A549 (cell line): ENCODE results near the gene RNF144A. TPM values are rescaled to one million over a fixed set of nuclear protein-coding genes. Genes with fewer than 3 reads are reported as not detected.

Experiments
- ATAC-seq, 2 experiments: fragments of 200-7000 bp in 1 of 2; fragments of >200 bp in 1 of 2; cut with Nextera tagmentation in 1 of 2; cut with Tn5 transposase in 1 of 2; 3 replicates each; pipeline versions ENCODE4 v1.8.0 to v1.9.1; 2018 to 2020; ENCODE audit warnings: mild to moderate bottlenecking in 1 of 2, moderate library complexity in 1 of 2
- CTCF ChIA-PET: fragments of 300-600 bp; sonication (Branson Sonifier 250); formaldehyde crosslinking; extraction: SDS; loops from one replicate; lab custom pipeline; 2021; ENCODE audit warnings: antibody characterized with exemption, inconsistent platforms; lab: Yijun Ruan, JAX
- POLR2A ChIA-PET: fragments of 350-600 bp; formaldehyde crosslinking; extraction: SDS; loops from one replicate; lab custom pipeline; 2021; ENCODE audit warnings: antibody characterized with exemption, inconsistent platforms; lab: Yijun Ruan, JAX
- DNase-seq, 2 experiments: peaks; one replicate each; pipeline versions ENCODE4 v3.0.0 to v3.0.0-alpha.2; 2011 to 2016; ENCODE audit warnings: low read depth in 1 of 2, low spot score in 1 of 2
- FAIRE-seq: peaks from 2 replicates; lab custom pipeline; 2011; peaks lifted over from hg19 to GRCh38; lab: Jason Lieb, UNC
- H3K27ac ChIP-seq, 2 experiments: fragments of >200 bp; sonication (Bioruptor Twin); formaldehyde crosslinking; 3 replicates each; pipeline ENCODE4 v1.5.1; 2016 to 2017
- H3K4me1 ChIP-seq: fragments of >200 bp; sonication (Bioruptor Twin); formaldehyde crosslinking; 3 replicates; pipeline ENCODE4 v1.6.1; 2016
- H3K4me2 ChIP-seq: fragments of >200 bp; sonication (Bioruptor Twin); formaldehyde crosslinking; 3 replicates; pipeline ENCODE4 v1.6.1; 2016
- H3K4me3 ChIP-seq: fragments of >200 bp; sonication (Bioruptor Twin); formaldehyde crosslinking; 3 replicates; pipeline ENCODE4 v1.5.1; 2016
- H3K9me3 ChIP-seq: fragments of >200 bp; sonication (Bioruptor Twin); formaldehyde crosslinking; 3 replicates; pipeline ENCODE4 v1.6.1; 2016
- CBX2 ChIP-seq: fragments of 200-600 bp; sonication (generic); IDR thresholded peaks from 2 replicates; pipeline ENCODE4 v1.6.1; 2016; ENCODE audit warnings: low read depth, mild to moderate bottlenecking, borderline replicate concordance
- CBX8 ChIP-seq: fragments of 200-600 bp; sonication (generic); IDR thresholded peaks from 2 replicates; pipeline ENCODE4 v1.6.1; 2016
- CEBPB ChIP-seq, 2 experiments: fragments of >200 bp in 1 of 2; sonication (Bioruptor Twin) in 1 of 2; formaldehyde crosslinking in 1 of 2; IDR thresholded peaks; 2 replicates each; pipeline ENCODE4 v1.6.1; 2012 to 2016
- CTCF ChIP-seq: fragments of >200 bp; sonication (Bioruptor Twin); formaldehyde crosslinking; IDR thresholded peaks from 3 replicates; pipeline ENCODE4 v1.5.1; 2016
- EHMT2 ChIP-seq: fragments of 200-600 bp; sonication (generic); IDR thresholded peaks from 2 replicates; pipeline ENCODE4 v1.6.1; 2016; ENCODE audit warnings: antibody characterized with exemption, low read depth, mild to moderate bottlenecking, moderate library complexity
- EP300 ChIP-seq, 2 experiments: fragments of >200 bp; sonication (Bioruptor Twin); formaldehyde crosslinking; IDR thresholded peaks; 2 replicates in 1 of 2; 3 replicates in 1 of 2; pipeline ENCODE4 v1.6.1; 2016 to 2017
- FOSL2 ChIP-seq, 2 experiments: fragments of 450-650 bp in 1 of 2; fragments of >200 bp in 1 of 2; sonication (Bioruptor Twin) in 1 of 2; formaldehyde crosslinking; IDR thresholded peaks; 2 replicates each; pipeline versions ENCODE4 v1.5.0 to v1.6.1; 2016 to 2020; ENCODE audit warnings: mild to moderate bottlenecking in 1 of 2, moderate library complexity in 1 of 2
- HMGXB4 ChIP-seq: fragments of 250-450 bp; sonication (Bioruptor Pico); IDR thresholded peaks from 2 replicates; pipeline ENCODE4 v1.5.0; 2021; ENCODE audit warnings: mild to moderate bottlenecking, moderate library complexity, borderline replicate concordance
- KDM5A ChIP-seq: fragments of 200-600 bp; sonication (generic); IDR thresholded peaks from 2 replicates; pipeline ENCODE4 v1.6.1; 2016; ENCODE audit warnings: antibody characterized with exemption, mild to moderate bottlenecking
- NR3C1 ChIP-seq: fragments of >200 bp; sonication (Bioruptor Twin); formaldehyde crosslinking; IDR thresholded peaks from 3 replicates; pipeline ENCODE4 v1.6.1; 2017
- PHF8 ChIP-seq: fragments of 200-600 bp; sonication (generic); IDR thresholded peaks from 2 replicates; pipeline ENCODE4 v1.6.1; 2016; ENCODE audit warnings: low read depth, mild to moderate bottlenecking, antibody characterized with exemption, moderate library complexity, borderline replicate concordance
- POLR2A ChIP-seq: IDR thresholded peaks from 2 replicates; pipeline ENCODE4 v1.6.1; 2012; ENCODE audit warnings: mild to moderate bottlenecking, low read length
- POLR2AphosphoS2 ChIP-seq: conservative IDR thresholded peaks from 2 replicates; pipeline ENCODE4 v1.6.1; 2012; ENCODE audit warnings: low read length, improper control_type of control experiment, inconsistent platforms
- RAD21 ChIP-seq, 2 experiments: fragments of >200 bp in 1 of 2; sonication (Bioruptor Twin) in 1 of 2; formaldehyde crosslinking in 1 of 2; IDR thresholded peaks in 1 of 2; conservative IDR thresholded peaks in 1 of 2; 2 replicates in 1 of 2; 3 replicates in 1 of 2; pipeline ENCODE4 v1.6.1; 2012 to 2018; ENCODE audit warnings: inconsistent platforms in 1 of 2
- RCOR1 ChIP-seq: fragments of 150-350 bp; IDR thresholded peaks from 2 replicates; pipeline ENCODE4 v1.6.1; 2014; ENCODE audit warnings: antibody characterized with exemption, low read length, low read depth
- RFX5 ChIP-seq: fragments of 450-650 bp; IDR thresholded peaks from 2 replicates; pipeline ENCODE4 v1.7.1; 2014; ENCODE audit warnings: antibody characterized with exemption, mild to moderate bottlenecking, moderate library complexity
- SMC3 ChIP-seq: fragments of >200 bp; sonication (Bioruptor Twin); formaldehyde crosslinking; IDR thresholded peaks from 3 replicates; pipeline ENCODE4 v1.6.1; 2018; ENCODE audit warnings: inconsistent platforms
- ZNF302 ChIP-seq: fragments of 250-450 bp; sonication (Bioruptor Pico); IDR thresholded peaks from 2 replicates; pipeline ENCODE4 v1.9.0; 2021; ENCODE audit warnings: inconsistent platforms, mild to moderate bottlenecking, moderate library complexity
- WGBS: methylation state at CpG from one replicate; pipeline ENCODE4 v1.1.6; 2017; ENCODE audit errors: missing lambda C conversion rate; 5-methylcytosine and 5-hydroxymethylcytosine counted together
- polyA plus RNA-seq, 4 experiments: library from polyadenylated mRNA; depleted of rRNA in 3 of 4; stranded (reverse); fragments of >200 nt; fragmentation: RNase III in 1 of 4; extraction: RNeasy Plus Mini Kit Qiagen cat#74134 plus additional on column Dnase treatment in 1 of 4; gene quantifications; 2 replicates in 3 of 4; 3 replicates in 1 of 4; pipeline ENCODE4 v1.2.3, GENCODE V29; 2011 to 2017
- TF ChIP-seq, protein P1 (sequence below): IDR thresholded peaks from 2 replicates; pipeline ENCODE4 v1.6.1; 2012
- TF ChIP-seq, protein P2 (sequence below): fragments of 150-350 bp; IDR thresholded peaks from 2 replicates; pipeline ENCODE4 v1.6.1; 2014; ENCODE audit warnings: low read depth, mild to moderate bottlenecking, low read length
- TF ChIP-seq, protein P3 (sequence below): fragments of 450-650 bp; IDR thresholded peaks from 2 replicates; pipeline ENCODE4 v1.6.1; 2014; ENCODE audit warnings: antibody characterized with exemption

Gene RNF144A
- polyA plus RNA-seq, 2 of the 4 experiments (the other 2 are of a cell fraction) = 4.4 to 9.6 TPM

DNA sequence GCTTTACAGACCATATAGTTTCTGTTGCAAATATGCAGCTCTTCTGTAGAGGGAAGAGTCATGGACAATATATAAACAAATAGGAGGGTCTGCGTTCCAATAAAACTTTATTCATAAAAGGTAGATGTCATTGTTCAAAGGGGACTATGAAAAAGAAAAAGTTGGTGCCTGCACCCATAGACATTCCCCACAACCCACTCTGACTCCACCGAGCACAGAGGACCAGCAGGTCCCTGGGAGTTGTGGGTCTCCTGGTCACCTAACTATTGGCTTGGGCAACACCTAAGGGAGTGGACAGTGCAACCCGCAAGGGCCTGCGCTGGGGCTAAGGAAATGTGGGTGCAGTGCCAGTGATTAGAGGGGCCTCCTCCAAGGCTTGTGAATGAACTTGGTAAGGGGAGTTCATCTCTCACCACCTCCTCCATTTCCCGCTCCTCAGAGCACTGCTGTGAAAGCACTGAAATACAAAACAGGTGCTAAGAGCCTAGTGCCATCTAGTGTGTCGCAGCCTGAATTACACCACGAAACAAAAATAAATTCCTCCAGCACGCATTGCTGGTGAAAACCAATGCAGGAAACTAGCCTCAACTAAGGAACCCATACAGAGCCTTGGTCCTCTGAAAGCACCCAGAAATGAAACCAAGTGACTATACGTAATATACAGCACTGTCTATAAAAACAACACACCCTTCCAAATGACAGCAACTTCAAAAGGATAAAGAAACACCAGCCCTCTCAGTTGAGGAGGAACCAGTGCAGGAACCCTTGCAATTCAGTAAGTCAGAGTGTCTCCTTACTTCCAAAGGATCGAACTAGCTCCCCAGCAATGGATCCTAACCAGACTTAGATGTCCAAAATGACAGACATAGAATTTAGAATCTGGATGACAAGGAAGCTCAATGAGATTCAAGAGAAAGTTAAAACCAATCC lies 166.6 kb downstream of the RNF144A start:
- Histone ChIP-seq H3K4me2 (no peak overlapping the region), H3K9me3 (peaks cover 12% of the 10 kb centered on the region; the same call in 2 of the 3 replicates), H3K4me3 (no peak overlapping the region), H3K4me1 (no peaks in the 10 kb centered on the region), H3K27ac (no peak overlapping the region)
- no peak for FAIRE-seq
- WGBS = 28% methylated on average over 10 of the region's 10 CpGs
- ChIA-PET CTCF (interaction anchor here (0.5 to 1.9 kb wide), 3 partner anchors 40 to 800 kb away, joined by 3 to 12 read pairs (median 5); no protein-coding TSS in a partner anchor), POLR2A (no interaction called here)
- peak in 1 of 2 experiments; percentile 64 for DNase-seq
- TF ChIP-seq, protein P1, sequence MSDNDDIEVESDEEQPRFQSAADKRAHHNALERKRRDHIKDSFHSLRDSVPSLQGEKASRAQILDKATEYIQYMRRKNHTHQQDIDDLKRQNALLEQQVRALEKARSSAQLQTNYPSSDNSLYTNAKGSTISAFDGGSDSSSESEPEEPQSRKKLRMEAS = peak; percentile 33; the same call in 1 of the 2 replicates
- peak; percentile 43; the same call in 2 of the 3 replicates for TF ChIP-seq SMC3
- TF ChIP-seq, protein P2, sequence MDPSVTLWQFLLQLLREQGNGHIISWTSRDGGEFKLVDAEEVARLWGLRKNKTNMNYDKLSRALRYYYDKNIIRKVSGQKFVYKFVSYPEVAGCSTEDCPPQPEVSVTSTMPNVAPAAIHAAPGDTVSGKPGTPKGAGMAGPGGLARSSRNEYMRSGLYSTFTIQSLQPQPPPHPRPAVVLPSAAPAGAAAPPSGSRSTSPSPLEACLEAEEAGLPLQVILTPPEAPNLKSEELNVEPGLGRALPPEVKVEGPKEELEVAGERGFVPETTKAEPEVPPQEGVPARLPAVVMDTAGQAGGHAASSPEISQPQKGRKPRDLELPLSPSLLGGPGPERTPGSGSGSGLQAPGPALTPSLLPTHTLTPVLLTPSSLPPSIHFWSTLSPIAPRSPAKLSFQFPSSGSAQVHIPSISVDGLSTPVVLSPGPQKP = no peak
- TF ChIP-seq HMGXB4 (CRISPR knock-in tag) = no peak
- TF ChIP-seq RCOR1 = no peak
- no peak for TF ChIP-seq RFX5
- TF ChIP-seq ZNF302 = no peak
- TF ChIP-seq EHMT2 = no peak
- TF ChIP-seq EP300 (IDR thresholded peaks at IDR 0.05) = no peak
- no peak for TF ChIP-seq POLR2AphosphoS2
- no peak for TF ChIP-seq FOSL2 (IDR thresholded peaks at IDR 0.05)
- TF ChIP-seq FOSL2 (CRISPR knock-in tag; IDR thresholded peaks at IDR 0.05) = no peak
- peak; percentile 54 for TF ChIP-seq CTCF
- no peak for TF ChIP-seq CBX2
- TF ChIP-seq RAD21 (conservative IDR thresholded peaks at IDR 0.05 in 1 of 2, IDR thresholded peaks at IDR 0.05 in 1 of 2) = peak; percentile 50 to 78; a peak in 4 of 5 replicates
- TF ChIP-seq NR3C1 = no peak
- 0 out of 4 replicates have a peak, but pooled peaks of 1 of the 2 experiments have one; percentile 11 for TF ChIP-seq CEBPB (IDR thresholded peaks at IDR 0.05)
- peak; percentile 66 to 90; a peak in 4 of 6 replicates for ATAC-seq

GRCh38 chr2:7084601-7085000 lies 167.4 kb downstream of the RNF144A start:
- POLR2A ChIA-PET = no interaction called here
- ATAC-seq (no peak), DNase-seq (no peak), FAIRE-seq (no peak)
- Histone ChIP-seq H3K4me1 (no peaks in the 10 kb centered on the region), H3K4me2 (no peak overlapping the region), H3K27ac (no peak overlapping the region), H3K9me3 (peaks cover 12% of the 10 kb centered on the region; the same call in 2 of the 3 replicates), H3K4me3 (no peak overlapping the region)
- CTCF ChIA-PET = interaction anchor here (1.9 kb wide), 1 partner anchor 41 kb away, joined by 12 read pairs; no protein-coding TSS in a partner anchor
- no peak for TF ChIP-seq CEBPB (IDR thresholded peaks at IDR 0.05)
- no peak for TF ChIP-seq PHF8
- no peak for TF ChIP-seq POLR2A
- no peak for TF ChIP-seq RAD21 (conservative IDR thresholded peaks at IDR 0.05 in 1 of 2, IDR thresholded peaks at IDR 0.05 in 1 of 2)
- TF ChIP-seq, protein P3, sequence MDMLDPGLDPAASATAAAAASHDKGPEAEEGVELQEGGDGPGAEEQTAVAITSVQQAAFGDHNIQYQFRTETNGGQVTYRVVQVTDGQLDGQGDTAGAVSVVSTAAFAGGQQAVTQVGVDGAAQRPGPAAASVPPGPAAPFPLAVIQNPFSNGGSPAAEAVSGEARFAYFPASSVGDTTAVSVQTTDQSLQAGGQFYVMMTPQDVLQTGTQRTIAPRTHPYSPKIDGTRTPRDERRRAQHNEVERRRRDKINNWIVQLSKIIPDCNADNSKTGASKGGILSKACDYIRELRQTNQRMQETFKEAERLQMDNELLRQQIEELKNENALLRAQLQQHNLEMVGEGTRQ = no peak
- TF ChIP-seq HMGXB4 (CRISPR knock-in tag) = no peak
- no peak for TF ChIP-seq CBX8
- TF ChIP-seq, protein P2 = no peak
- no peak for TF ChIP-seq CTCF
- TF ChIP-seq ZNF302 = no peak
- TF ChIP-seq KDM5A = no peak
